Heart left ventricle (tissue), 16 donors: ENCODE results near the gene CAT. TPM values are rescaled to one million over a fixed set of nuclear protein-coding genes. Genes with fewer than 3 reads are reported as not detected.

Experiments used
- ATAC-seq, 4 donors: fragments of 200-7000 bp; cut with Tn5 transposase; one replicate each; pipeline ENCODE4 v1.9.1; 2020 to 2022; ENCODE audit warnings: moderate library complexity in 4 of 4, mild to moderate bottlenecking in 3 of 4, moderate number of reproducible peaks in 1 of 4
- DNase-seq, 5 donors: peaks; one replicate each; pipeline ENCODE4 v3.0.0-alpha.2; 2020
- H3K27ac ChIP-seq, 12 donors: fragments of 200-600 bp; sonication (generic) in 4 of 12; one replicate each; pipeline versions ENCODE4 v1.5.0 to v1.8.0; 2016 to 2022; ENCODE audit warnings: mild to moderate bottlenecking in 2 of 12
- H3K27me3 ChIP-seq, 9 donors: fragments of 200-600 bp; sonication (generic) in 2 of 9; one replicate each; pipeline versions ENCODE4 v1.5.1 to v1.8.0; 2016 to 2022; ENCODE audit warnings: mild to moderate bottlenecking in 3 of 9
- H3K36me3 ChIP-seq, 9 donors: fragments of 200-600 bp; sonication (generic) in 2 of 9; one replicate each; pipeline versions ENCODE4 v1.5.0 to v1.8.0; 2018 to 2022; ENCODE audit warnings: mild to moderate bottlenecking in 2 of 9
- H3K4me1 ChIP-seq, 12 donors: fragments of 200-600 bp; sonication (generic) in 4 of 12; one replicate each; pipeline versions ENCODE4 v1.5.0 to v1.8.0; 2016 to 2022; ENCODE audit warnings: mild to moderate bottlenecking in 3 of 12
- H3K4me3 ChIP-seq, 12 donors: fragments of 200-600 bp; sonication (generic) in 4 of 12; one replicate each; pipeline versions ENCODE4 v1.5.0 to v1.8.0; 2017 to 2022; ENCODE audit warnings: mild to moderate bottlenecking in 9 of 12, moderate library complexity in 4 of 12
- H3K9me3 ChIP-seq, 12 donors: fragments of 200-600 bp; sonication (generic) in 4 of 12; one replicate each; pipeline versions ENCODE4 v1.5.0 to v1.8.0; 2016 to 2022; ENCODE audit warnings: mild to moderate bottlenecking in 1 of 12
- POLR2A ChIP-seq, 2 donors: fragments of 450-650 bp; IDR thresholded peaks; one replicate each; pipeline ENCODE4 v1.6.1; 2017; ENCODE audit warnings: antibody characterized with exemption in 2 of 2, mild to moderate bottlenecking in 2 of 2, moderate library complexity in 2 of 2
- WGBS, 4 donors: extraction: QIAGEN DNeasy Blood & Tissue Kit in 2 of 4; methylation state at CpG; one replicate each; pipeline versions ENCODE4 v1.1.5 to v1.1.7; 2013 to 2018; 5-methylcytosine and 5-hydroxymethylcytosine counted together
- intact Hi-C, 10 donors: fragments of 100-400 bp; cut with DNase I; formaldehyde crosslinking; loops; one replicate each; pipeline versions ENCODE4 v1.11.1 to v1.14.2; 2022
- long read RNA-seq, 3 donors: library from polyadenylated mRNA; unstranded; transcript quantifications; one replicate each; pipeline ENCODE4 v2.0.0, GENCODE V29; 2020 to 2021
- polyA plus RNA-seq, 2 donors: library from polyadenylated mRNA; stranded (reverse); fragments of 200-250 nt; gene quantifications; one replicate each; pipeline ENCODE4 v1.2.3, GENCODE V29; 2013
- total RNA-seq, 9 donors: library from RNA; depleted of rRNA in 2 of 9; stranded (reverse); fragments of >200 nt in 2 of 9; fragmentation: NEBNext Ultra II Directional in 3 of 9; extraction: Animal tissue kit (Norgen Biotek cat#: 25700) in 3 of 9; gene quantifications; one replicate each; pipeline versions ENCODE4 v1.1.0 to v1.2.4, GENCODE V29; 2016 to 2023
- TF ChIP-seq, protein P1 (sequence below), 12 donors: fragments of 200-600 bp; sonication (generic) in 4 of 12; IDR thresholded peaks; one replicate each; pipeline versions ENCODE4 v1.5.0 to v1.8.0; 2018 to 2022; ENCODE audit warnings: antibody characterized with exemption in 12 of 12, mild to moderate bottlenecking in 5 of 12
- donor health status: ischemic (EF 13 %, LVEDD 7.1; RV severe dilation, severe dysfunction).
- donor health status: healthy with polysubstance abuse.
- donor health status: DM: no; HTN: yes; CAD: no.
- donor health status: DM: no; HTN: no; CAD: no.
- donor health status: ischemic (EF 25% LVEDD 6.9; RV normal size, moderate dysfunction).
- donor health status: ischemic (EF 25% LVEDD 5.7; RV mildly dilated, moderate dysfunction).
- donor health status: healthy.
- donor health status: DM: yes; HTN: yes; CAD: no.
- donor health status: ischemic (EF 35%, LVEDD 5.7; RV mildly dilated, moderate dysfunction).
- donor health status: nonischemic (EF 11% LVEDD 7.7; RV severe dilation, severe dysfunction).
- donor health status: DM: yes; HTN: yes; CAD: no.
- donor health status: PGD.
- donor health status: ischemic (EF 29% LVEDD 5.4; RV normal size, mild dysfunction).
- donor health status: nonischemic (EF 23%, LVEDD 6.1; RV moderate dilation, normal function).

CAT gene
- total RNA-seq = 100 to 1,000 TPM in 5 of 9 donors, 10 to 100 TPM in 4; 70.6 to 183 (median 103) TPM
- polyA plus RNA-seq = 10 to 100 TPM; 49.9 to 57.2 TPM
- long read RNA-seq, donor 1, transcript CAT-201 (13 exons, 2,302 nt) = major isoform, 95 of 117 reads
- long read RNA-seq, donor 1, partial matches to known transcripts = 16 of 117 reads
- long read RNA-seq, donor 1, other reads (novel, unspliced or antisense) = 3 of 117 reads
- long read RNA-seq, donor 2, transcript CAT-201 (13 exons, 2,302 nt) = major isoform, 446 of 523 reads
- long read RNA-seq, donor 2, partial matches to known transcripts = 65 of 523 reads
- long read RNA-seq, donor 2, other reads (novel, unspliced or antisense) = 11 of 523 reads
- long read RNA-seq, donor 3, transcript CAT-201 (13 exons, 2,302 nt) = major isoform, 98 of 123 reads
- long read RNA-seq, donor 3, partial matches to known transcripts = 23 of 123 reads
- long read RNA-seq, donor 3, other reads (novel, unspliced or antisense) = 2 of 123 reads

DNA sequence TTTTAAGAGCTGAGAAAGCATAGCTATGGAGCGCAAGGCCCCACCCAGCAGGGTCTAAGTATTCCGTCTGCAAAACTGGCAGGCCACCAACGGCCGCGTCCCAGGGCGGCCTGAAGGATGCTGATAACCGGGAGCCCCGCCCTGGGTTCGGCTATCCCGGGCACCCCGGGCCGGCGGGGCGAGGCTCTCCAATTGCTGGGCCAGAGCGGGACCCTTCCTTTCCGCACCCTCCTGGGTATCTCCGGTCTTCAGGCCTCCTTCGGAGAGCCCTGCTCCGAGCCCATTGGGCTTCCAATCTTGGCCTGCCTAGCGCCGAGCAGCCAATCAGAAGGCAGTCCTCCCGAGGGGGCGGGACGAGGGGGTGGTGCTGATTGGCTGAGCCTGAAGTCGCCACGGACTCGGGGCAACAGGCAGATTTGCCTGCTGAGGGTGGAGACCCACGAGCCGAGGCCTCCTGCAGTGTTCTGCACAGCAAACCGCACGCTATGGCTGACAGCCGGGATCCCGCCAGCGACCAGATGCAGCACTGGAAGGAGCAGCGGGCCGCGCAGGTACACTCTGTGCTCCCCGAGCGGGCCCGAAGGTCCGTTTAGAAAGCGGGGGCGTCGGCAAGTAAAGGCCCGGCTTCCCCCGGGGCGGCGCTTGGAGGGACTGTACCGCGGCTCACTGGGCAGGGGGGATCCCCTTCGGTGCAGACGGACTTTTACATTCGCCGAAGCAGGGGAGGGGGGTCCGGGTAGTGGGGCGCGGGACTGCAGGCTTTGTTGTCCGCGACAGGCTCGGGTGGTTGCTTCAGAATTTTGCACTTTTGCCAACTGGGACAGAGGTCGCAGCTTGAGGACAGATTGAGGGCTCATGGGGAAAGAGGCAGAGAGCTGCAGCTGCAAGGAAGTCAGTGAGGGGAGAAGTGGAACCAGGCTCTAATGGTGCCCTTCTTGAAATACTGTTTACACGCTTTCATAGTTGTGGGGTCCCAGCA lies at the start of gene CAT:
Gene CAT (plus strand): TSS at position 406 of the 979 bp plus-strand sequence. CDS start 80 bp downstream, at position 486.
- Histone ChIP-seq H3K9me3 (no peaks in the 10 kb centered on the region), H3K4me1 (peaks cover 0 to 47% (median 30%) of the 10 kb centered on the region in 12 donors), H3K27ac (peak within 1 kb of the TSS; percentile 74 to 99 (median 94)), H3K4me3 (peak within 1 kb of the TSS; percentile 55 to 99 (median 74)), H3K36me3 (peaks cover 0 to 5% (median 0%) of the 10 kb centered on the region in 9 donors), H3K27me3 (no peaks in the 10 kb centered on the region)
- intact Hi-C loops = no loop called here
- ATAC-seq (peak; percentile 99), DNase-seq (peak; percentile 97 to 99 (median 99))
- WGBS, 4 donors = 0 to 2% (median 1%) methylated on average over 18 to 62 of the region's 62 CpGs
- TF ChIP-seq, protein P1, sequence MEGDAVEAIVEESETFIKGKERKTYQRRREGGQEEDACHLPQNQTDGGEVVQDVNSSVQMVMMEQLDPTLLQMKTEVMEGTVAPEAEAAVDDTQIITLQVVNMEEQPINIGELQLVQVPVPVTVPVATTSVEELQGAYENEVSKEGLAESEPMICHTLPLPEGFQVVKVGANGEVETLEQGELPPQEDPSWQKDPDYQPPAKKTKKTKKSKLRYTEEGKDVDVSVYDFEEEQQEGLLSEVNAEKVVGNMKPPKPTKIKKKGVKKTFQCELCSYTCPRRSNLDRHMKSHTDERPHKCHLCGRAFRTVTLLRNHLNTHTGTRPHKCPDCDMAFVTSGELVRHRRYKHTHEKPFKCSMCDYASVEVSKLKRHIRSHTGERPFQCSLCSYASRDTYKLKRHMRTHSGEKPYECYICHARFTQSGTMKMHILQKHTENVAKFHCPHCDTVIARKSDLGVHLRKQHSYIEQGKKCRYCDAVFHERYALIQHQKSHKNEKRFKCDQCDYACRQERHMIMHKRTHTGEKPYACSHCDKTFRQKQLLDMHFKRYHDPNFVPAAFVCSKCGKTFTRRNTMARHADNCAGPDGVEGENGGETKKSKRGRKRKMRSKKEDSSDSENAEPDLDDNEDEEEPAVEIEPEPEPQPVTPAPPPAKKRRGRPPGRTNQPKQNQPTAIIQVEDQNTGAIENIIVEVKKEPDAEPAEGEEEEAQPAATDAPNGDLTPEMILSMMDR (IDR thresholded peaks at IDR 0.05) = no peak
- peak in 1 of 2 donors; percentile 94 for TF ChIP-seq POLR2A (IDR thresholded peaks at IDR 0.05)

DNA sequence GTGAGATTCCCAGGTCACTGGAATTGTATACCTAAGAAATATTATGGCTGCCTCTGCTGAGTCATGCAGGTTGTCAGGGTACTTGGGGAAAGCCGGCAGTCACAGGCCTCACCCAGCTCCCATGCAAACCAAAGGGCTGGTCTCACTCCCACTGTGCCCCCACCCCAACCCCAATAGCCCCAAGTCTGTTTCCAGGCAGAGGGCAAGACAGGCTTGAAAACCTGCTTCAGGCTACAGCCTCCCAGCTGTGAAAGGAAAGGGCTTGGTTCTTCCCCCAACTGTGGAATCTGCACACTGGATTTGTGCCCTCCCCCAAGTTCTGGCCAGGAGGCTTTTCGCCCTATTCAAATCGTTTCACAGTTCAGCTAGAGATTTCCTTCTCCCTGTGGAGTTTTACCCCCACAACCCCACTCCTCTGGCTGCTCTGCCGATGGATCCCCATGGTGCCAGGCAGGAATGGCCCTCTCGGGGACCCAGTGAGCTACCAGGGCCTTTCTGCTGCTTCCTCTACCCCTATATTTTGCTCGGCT lies 43.9 kb upstream of the CAT start:
- no peaks in the 10 kb centered on the region for H3K36me3 ChIP-seq
- whole genome bisulfite sequencing, 4 donors = 67 to 82% (median 75%) methylated on average over 5 to 6 of the region's 6 CpGs
- DNase-seq = no peak
- TF ChIP-seq, protein P1 (IDR thresholded peaks at IDR 0.05) = no peak
- no peak for TF ChIP-seq POLR2A (IDR thresholded peaks at IDR 0.05)
- H3K4me3 ChIP-seq = no peak overlapping the region
- H3K4me1 ChIP-seq = peaks cover 0 to 3% (median 0%) of the 10 kb centered on the region in 12 donors
- no peak for ATAC-seq
- H3K27ac ChIP-seq = no peak overlapping the region
- H3K27me3 ChIP-seq = no peaks in the 10 kb centered on the region
- intact Hi-C loops = no loop called here
- peaks cover 0 to 19% (median 5%) of the 10 kb centered on the region in 12 donors for H3K9me3 ChIP-seq

DNA sequence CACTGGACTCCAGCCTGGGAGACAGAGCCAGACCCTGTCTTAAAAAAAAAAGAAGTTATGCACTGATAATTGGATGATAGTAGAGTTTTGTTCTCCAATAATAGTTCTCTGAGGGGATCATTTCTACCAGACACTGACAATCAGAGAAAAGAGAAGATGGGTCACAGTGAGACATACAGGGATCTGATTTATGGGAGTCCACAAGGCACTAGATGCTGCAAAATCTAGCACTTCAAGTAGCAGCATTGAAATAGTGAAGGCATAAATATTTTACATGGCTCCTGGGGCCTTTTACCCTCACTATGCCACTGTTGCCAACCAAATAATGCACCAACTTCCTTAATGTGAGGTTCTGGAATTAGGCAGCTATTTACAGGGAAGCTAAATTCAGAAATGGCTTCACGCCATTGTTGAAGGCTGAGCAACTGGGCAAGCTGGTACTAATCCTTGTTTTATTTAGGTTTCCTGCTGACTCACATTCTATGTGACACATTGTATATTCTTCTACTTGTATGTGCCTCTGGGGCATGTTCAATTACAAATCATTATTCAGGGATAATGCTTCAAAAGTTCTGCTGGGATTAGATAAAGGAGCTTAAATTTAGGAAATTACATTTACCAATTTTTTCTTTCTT lies 42.7 kb upstream of the CAT start:
- Histone ChIP-seq H3K27me3 (no peaks in the 10 kb centered on the region), H3K4me3 (no peak overlapping the region), H3K36me3 (no peaks in the 10 kb centered on the region), H3K9me3 (peaks cover 0 to 19% (median 5%) of the 10 kb centered on the region in 12 donors), H3K27ac (no peak overlapping the region), H3K4me1 (peaks cover 0 to 3% (median 0%) of the 10 kb centered on the region in 12 donors)
- DNase-seq = no peak
- intact Hi-C loops = no loop called here
- ATAC-seq = peak in 2 of 4 donors; percentile 16 to 27
- TF ChIP-seq, protein P1 (IDR thresholded peaks at IDR 0.05) = no peak
- TF ChIP-seq POLR2A (IDR thresholded peaks at IDR 0.05) = no peak
- 50 to 70% (median 55%) methylated on average over 1 of the region's 1 CpG for WGBS, 4 donors
